Mesodermal cell (in vitro differentiated cells): ENCODE results near the gene CEBPG.

Source experiments
- H3K27ac ChIP-seq: 2 replicates; pipeline ENCODE4 v1.7.0; 2013; ENCODE audit warnings: mild to moderate bottlenecking, low read depth, low read length, moderate library complexity; ENCODE audit not compliant: severe bottlenecking
- H3K36me3 ChIP-seq: 2 replicates; pipeline ENCODE4 v1.7.1; 2013; ENCODE audit warnings: mild to moderate bottlenecking, low read length, moderate library complexity; ENCODE audit not compliant: control insufficient read depth, insufficient read depth
- H3K4me1 ChIP-seq: one replicate; pipeline ENCODE4 v1.7.1; 2013; ENCODE audit warnings: mild to moderate bottlenecking, low read length; ENCODE audit not compliant: insufficient read depth, control insufficient read depth, poor library complexity, severe bottlenecking
- H3K4me3 ChIP-seq: 2 replicates; pipeline ENCODE4 v1.7.0; 2013; ENCODE audit warnings: low read length, control low read depth, mild to moderate bottlenecking; ENCODE audit not compliant: insufficient read depth, poor library complexity, severe bottlenecking; ENCODE audit errors: extremely low read depth
- H3K9me3 ChIP-seq: 2 replicates; pipeline ENCODE4 v1.7.1; 2013; ENCODE audit warnings: mild to moderate bottlenecking, low read length, moderate library complexity; ENCODE audit not compliant: control insufficient read depth
- WGBS, 2 experiments: methylation state at CpG; one replicate each; pipeline ENCODE4 v1.1.5; 2013; ENCODE audit warnings: missing lambda C conversion rate in 2 of 2; ENCODE audit not compliant: insufficient coverage in 2 of 2; 5-methylcytosine and 5-hydroxymethylcytosine counted together

CEBPG gene

DNA sequence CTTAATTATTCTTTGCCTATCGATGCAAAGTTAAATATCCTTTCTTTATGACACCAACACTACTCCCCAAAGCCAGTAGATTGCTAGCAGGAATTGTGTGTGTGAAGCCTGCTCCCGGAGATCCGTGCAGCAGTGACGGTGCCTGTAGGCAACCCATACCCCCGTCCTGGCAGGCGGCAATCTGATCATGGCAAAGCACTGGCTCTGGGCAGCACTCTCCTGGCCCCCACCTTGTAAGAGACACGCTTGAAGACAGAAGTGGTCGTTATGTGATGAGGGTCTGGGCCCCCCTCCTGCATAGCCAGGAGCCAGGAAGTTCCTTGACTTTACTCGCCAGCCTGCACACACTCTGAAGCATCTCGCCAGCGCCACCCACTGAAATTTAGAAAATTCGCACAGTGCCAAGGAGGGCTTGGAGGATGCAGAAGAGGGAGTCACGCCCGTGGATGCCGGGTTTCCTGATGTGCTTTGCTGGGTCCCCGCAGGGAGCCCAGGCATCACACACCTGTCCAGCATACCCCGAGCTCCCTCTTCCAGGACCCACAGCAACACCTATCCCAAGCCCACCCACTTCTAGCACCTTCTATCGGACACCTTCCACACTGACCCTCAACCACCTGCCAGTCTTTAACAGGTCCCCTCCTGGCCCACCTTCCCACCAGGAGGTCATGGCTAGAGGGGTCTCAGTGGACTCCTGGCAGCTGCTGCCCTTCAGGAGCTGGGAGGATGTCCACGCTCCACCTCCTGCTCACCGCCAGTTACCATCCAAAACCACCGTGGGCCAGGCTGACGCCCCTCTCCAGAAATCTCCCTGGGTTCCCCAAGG, 54.5 kb downstream of the CEBPG start:
- WGBS, 2 experiments: 91 to 92% methylated on average over 12 to 20 of the region's 22 CpGs
- Histone ChIP-seq H3K4me1 (no peaks in the 10 kb centered on the region), H3K36me3 (no peaks in the 10 kb centered on the region), H3K27ac (no peak overlapping the region), H3K9me3 (no peaks in the 10 kb centered on the region), H3K4me3 (no peak overlapping the region)

DNA sequence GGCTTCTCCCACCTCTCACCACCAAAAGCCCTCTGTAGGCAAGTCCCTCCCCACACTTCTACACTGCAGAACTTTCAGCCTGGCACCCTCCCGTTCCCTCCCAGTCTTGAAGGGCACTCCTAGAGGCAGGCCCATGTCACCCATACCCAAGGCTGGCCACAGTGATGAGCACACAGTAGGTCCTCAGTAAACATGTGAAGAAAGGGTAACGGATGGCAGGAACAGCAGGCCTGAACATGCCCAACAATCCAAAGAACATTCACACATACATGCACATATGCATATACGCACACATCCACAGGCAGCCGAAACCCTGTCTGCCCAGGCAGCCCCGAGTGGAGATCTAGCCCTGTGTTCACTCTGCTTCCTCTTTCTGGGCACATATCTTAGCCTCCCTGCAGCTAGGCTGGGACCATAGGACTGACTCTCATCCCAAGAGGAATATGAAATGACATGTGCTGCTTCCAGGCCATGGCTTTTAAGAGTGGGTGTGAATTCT, 55.2 kb downstream of the CEBPG start:
- H3K36me3 ChIP-seq: no peaks in the 10 kb centered on the region
- H3K4me1 ChIP-seq: no peaks in the 10 kb centered on the region
- WGBS, 2 experiments: 89 to 94% methylated on average over 4 of the region's 5 CpGs
- no peak overlapping the region for H3K4me3 ChIP-seq
- no peaks in the 10 kb centered on the region for H3K9me3 ChIP-seq
- H3K27ac ChIP-seq: no peak overlapping the region

DNA sequence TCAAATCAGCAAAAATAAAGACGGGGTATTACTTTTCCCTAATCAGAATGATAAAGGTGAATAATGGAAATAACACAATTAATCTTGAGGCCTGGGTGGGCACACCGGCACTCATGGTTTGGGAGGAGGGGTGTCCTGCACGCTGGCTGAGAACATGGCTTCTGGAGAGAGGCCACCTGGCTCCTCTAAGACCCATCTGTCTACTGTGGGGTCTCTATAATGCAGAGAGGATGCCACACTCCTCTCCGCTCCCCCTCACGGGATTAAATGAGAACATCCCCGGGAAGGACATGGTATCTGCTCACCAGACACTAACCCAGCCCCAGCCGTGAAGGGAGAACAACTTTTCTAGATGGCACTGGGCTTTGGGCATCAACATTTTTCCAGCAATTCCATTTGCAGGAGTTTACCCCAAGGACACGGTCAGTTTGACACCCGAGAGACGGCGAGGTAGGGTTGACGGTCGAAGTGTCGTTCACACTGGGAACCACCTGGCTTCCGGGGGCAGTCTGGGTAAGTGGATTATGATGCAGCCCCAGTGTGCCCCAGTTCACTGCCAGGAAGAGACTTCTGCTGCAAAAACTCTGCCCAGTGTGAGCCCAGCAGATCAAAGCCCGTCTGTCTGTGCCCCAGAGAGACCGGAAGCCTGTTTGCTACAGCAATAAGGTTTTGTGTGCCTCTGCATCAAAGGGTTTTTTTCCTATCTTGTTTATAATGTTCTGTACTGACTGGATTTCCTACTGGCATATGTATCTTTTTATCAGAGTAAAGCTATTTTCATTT, 56.6 kb downstream of the CEBPG start:
- Histone ChIP-seq H3K4me1 (peaks cover 2% of the 10 kb centered on the region), H3K9me3 (no peaks in the 10 kb centered on the region), H3K27ac (no peak overlapping the region), H3K4me3 (no peak overlapping the region), H3K36me3 (no peaks in the 10 kb centered on the region)
- 83 to 91% methylated on average over 14 to 16 of the region's 17 CpGs for WGBS, 2 experiments

DNA sequence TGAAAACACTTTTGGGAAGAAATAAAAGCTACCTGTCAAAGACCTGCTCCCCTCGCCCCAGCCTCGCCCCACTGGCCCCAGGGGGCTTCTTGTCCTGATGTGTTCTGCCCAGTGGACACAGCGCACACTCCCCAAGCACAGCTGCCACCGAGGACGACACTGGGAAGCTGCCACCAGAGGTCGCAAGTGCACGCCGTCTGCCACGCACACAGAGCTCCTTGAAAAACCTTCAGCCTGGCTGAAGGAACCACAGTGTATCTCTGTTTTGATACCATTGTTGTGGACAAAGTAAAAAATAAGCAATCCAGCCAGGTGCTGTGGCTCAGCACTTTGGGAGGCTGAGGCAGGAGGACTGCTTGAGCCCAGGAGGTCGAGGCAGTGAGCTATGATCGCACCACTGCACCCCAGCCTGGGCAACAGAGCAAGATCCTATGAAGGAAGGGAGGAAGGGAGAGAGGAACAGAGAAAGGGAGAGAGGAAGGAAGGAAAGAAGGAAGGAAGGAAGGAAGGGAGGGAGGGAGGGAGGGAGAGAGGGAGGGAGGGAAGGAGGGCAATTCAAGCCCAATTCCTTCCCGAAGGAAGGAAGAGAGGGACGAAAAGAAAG, 57.3 kb downstream of the CEBPG start:
- Histone ChIP-seq H3K4me1 (peaks cover 5% of the 10 kb centered on the region), H3K36me3 (no peaks in the 10 kb centered on the region), H3K9me3 (no peaks in the 10 kb centered on the region), H3K4me3 (no peak overlapping the region), H3K27ac (no peak overlapping the region)
- 21 to 30% methylated on average over 10 to 11 of the region's 13 CpGs for WGBS, 2 experiments

DNA sequence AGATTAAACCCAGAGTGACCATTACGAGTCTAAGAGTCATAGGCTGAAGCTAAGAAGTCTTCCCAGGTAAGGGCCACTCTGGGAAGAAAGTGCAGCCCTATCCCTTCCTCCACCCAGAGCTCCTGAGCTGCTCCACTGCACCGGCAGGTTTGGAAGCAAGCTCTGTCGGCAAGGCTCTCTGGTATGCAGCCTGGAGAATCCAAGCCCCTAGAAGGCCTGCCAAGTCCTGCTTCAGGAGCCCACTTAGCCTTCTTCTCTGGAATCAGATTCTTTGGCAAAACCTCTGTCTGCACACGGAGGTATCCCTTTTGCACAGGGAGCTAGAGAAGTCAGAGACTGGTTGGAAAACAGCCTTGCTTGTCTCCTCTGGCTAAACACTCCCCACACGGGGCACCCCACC, 58.5 kb downstream of the CEBPG start:
- Histone ChIP-seq H3K36me3 (no peaks in the 10 kb centered on the region), H3K4me3 (no peak overlapping the region), H3K27ac (no peak overlapping the region), H3K9me3 (no peaks in the 10 kb centered on the region), H3K4me1 (peaks cover 5% of the 10 kb centered on the region)
- 86 to 100% methylated on average over 1 to 2 of the region's 5 CpGs for WGBS, 2 experiments
